EH (cell line): ENCODE results near the gene PCK1.
A peak's percentile ranks its signal among the peaks of the same experiment; 100 is the strongest.

Source experiments
- DNase-seq: peaks from one replicate; pipeline ENCODE4 v3.0.0-alpha.2; 2015; ENCODE audit warnings: low read depth

PCK1 gene

DNA sequence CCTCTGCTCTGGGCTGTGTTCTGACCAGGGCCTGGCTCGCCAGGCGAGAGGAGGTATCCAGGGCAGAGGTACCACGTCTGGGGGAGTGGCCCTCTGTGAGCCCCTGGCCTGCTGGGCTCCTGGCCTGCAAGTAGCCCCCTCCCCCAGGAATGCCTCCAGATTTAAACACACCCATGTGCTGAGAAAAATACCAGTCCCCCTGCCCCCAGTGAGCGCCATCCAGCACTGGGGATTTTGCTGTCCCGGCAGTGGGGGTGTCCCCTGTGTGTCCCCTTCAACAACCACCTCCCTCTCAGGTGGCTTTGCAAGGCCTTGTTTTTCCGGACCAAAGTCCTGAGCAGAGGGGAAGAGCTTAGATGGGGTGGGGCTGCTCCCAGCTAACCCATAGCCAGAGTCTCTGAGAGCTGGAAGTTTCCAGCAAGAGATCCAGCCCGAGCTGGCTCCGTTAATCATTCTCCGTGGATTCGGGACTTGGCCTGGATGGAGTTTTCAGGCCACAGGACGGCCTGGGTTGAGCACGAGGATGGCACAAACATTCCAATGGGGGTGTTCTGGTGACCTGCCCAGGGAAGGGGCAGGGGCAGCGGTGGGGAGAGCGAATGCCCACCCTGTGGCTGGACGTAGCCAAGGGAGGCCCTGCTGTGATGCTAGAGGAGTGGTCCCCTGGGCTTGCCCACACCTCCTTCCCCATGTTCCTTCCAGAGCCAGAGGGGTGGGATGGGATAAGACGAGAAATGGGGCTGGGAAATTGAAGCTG lies 29.0 kb downstream of the PCK1 start:
- DNase-seq, result no peak

DNA sequence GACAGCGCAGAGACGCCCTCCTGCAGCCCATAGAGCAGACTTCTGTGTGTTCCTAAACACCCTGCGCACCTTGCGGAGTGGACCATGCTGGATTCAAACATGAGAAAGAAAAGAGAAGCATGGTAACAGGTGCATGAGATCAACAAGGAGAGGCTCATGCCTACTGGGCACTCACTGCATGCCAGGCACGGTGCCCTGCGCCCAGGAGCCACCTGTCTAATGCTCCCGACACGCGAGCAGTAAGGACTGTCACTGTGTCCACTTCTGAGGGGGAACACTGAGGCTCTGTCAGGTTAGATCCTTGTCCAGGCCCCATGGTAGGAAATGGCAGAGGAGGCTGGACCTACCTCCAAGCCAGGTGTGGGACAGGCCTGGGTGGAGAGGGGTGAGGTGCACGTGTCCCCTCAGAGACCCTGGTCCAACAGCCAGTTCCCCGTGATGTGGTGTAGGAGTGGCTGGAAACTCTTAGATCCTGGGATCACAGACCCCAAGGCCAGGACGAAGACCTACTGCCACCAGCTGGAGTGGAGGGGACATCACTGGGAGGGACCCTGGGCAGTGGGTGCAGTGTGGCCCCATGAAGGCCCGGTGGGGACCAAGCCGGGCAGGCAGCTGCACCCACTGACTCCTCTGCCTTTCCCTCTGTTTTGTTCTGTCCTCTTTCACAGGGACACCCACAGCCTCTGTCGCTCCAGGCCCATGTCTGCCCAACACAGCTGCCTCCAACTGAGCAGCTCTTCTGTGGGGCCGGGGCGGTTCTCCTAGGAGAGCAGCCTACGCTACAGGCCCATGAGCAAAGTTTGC lies 29.8 kb downstream of the PCK1 start:
- DNase-seq, result no peak

DNA sequence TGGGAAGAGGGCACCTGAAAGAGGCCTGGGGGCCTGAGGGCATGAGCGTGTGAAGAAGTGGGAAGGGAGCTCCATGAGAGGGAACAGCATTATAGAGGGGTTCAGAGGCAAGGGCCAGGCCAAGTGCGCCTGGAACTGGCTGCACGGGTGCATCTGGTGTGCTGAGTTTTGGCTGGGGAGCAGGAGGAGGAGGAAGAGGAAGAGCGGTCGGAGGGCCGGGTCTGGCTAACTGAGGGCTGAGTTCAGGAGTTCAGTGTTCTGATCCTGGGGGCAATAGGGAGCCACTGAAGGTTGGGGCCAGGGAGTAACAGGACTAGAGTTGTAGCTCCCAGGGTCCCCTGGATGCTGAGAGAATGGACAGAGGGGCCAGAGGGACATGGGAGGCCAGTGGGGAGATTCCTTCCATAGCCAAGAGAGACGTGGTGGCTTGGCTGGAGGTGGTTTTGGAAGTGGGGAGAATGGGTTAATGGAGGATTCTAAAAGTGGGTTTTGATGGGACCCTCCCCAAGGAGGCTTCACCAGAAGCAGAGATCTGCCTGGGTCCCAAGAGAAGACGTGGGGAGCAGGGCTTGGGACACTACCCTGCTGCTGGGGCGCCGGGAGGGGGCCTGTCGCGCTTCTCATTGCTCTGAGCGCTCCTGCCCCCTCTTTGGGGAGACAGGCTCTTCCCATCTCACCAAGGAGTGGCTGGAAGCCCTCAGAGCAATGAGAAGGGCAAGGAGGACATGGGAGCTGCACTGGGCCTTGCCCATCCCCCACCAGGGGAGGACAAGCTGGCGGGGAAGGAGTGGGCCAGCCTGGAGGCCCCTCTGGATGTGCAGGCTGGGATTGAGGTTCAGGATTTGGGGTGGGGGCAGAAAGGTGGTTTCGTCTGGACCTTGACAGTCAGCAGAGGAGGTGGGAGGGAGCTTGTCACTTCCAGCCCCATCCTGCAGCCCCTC lies 30.6 kb downstream of the PCK1 start:
- no peak for DNase-seq

DNA sequence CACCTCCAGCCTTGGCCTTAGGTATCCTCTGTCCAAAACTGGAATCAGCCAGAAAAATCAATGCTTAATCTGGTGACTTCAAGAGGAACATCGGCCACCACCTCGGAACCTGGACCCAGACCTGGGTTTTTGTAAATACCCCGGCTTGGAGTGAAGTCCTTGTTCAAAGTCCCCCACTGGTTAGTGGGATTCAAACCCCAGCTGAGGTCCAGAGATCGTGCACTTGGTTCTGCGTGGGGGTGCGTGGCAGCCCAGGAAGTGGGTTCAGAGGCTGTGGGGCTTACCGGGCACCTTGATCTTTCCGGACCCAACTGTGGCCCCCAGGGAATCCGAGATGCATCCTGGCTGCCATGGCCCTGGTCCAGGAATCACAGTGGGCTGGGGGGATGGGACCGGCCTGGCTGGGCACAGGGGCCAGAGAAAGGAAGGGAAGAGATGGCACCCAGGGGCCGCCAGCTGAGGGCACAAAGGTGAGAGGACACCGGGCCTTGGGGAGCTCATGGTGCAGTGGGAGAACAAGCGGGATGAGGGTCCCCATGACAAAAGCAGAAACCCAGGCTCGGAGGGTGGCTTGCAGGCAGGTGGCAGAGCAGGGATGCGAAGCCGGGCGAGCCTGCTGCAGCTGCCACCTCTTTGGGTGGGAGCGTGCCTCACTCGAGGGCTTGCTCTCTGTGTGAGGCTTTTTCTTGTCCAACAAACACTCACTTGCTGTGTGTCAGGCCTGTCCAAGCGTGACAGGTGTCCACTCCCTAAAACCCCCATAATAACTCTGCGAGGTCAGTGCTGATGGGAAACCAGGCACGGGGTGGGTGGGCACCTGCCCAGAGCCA lies 31.6 kb downstream of the PCK1 start:
- no peak for DNase-seq

DNA sequence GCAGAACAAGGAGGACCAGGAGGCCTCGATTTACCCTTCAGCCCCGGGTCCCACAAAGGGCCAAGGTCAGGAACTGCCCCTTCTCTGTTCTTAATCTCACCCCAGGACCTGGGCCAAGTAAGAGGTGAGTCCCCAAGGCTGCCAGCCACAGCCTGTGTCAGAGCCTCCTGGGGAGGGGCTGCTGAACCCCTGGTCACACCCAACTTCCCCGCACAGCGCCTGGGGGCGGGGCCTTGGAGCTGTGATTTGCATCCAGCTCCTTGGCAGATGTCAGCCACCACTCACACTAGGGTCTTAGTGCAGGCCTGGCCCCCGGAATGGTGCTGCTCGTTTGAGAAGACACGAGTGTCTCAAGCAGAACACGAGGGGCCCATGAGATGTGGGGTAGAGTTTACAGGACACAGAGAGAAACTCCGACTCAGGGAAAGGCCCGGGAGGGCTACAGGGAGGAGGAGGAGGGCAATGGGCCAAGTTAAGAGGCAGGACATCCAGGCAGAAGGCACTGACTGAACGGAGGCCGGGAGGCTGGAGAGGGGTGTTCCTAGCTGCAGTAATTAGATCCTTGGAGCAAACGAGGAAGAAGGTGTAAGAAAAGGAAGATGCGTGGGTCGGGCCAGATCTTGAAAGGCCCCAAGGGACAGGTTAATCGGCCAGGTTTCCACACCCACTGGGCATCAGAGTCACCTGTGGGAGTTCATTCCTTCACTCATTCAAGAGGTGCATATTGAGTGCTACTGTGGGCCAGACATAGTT lies 32.4 kb downstream of the PCK1 start:
- DNase-seq, result no peak

DNA sequence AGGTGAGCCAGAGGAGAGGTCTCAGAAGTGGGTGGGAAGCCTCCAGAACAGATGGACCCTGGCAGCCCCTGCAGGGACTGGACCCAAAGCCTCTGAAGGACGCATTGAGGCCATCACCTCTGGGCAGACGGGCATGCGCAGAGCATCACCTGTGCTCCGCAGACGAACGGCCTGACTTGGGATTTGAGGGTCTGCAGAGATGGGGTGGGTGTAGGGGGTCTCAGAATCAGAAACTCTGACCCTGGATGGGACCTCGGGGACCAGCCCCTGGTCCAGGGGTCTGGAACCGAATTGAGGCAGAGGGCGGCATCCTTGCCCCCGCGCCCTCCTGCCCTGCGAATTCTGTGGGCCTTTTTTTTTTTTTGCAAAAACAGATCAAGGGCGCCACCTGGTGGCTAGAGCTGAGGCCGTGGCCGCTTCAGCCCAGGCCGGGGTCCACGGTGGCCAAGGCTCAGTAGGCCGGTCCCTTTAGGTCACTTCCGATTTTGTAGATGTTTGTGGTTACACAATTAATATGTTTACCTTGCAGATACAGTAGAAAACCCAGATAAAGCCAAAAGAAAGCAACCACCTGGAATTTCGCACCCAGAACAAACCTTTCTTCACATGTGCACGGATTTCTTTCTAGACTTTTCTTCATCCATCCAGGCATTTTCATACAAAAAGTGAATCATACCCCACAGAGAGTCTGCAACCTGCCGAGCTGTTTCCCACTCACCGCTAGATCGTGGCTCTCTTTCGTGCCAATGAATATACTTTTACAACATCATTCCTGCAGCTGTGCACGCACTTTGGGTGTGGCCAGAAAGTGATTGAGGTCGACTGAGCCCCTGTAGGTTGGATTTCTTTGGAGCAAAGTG lies 33.4 kb downstream of the PCK1 start:
- DNase-seq, result peak; percentile 25

DNA sequence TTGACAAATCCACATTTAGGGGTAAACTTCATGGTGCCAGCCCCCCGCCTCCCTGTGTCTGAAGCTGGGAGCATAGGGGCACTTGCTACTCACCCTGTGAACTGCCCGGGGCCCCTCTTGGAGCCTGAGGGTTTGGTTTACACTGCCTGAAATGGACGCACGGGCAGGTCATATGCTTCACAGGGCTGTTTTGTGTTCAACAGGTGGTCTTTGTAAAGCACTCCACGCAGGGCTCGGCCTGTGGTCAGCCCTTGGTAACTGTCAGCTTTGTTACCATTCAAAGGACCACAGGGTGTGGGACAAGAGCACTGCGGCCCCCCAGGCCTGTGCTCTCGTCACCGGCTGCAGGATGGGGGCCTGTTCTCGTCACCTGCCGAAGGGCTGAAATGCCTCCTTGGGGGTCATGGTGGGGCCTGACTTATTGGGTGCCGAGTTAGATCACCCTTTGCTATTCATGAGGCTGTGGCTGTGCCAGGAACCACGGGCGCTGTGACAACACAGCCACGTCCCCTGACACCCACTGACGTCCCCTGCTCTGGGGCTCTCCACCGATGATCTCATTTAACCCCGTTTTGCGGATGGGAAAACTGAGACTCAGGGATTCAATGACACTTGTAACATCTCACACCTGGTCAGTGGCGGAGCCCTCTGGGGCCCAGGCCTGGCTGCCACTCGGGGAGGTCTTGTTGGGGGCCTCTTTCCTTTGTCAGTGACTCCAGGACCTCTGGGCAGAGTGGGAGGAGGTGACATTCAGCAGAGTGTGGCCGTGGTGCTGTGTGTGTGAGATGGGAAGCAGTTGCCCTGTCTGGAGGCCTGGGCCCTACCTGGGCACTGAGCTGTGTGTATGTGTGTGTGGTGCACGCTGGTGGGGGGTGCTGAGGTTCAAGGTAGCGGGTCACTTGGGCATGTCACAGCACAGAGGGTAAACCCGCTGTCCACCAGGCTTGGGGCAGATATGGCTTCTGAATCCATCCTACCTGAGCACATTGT lies 34.4 kb downstream of the PCK1 start:
- no peak for DNase-seq

DNA sequence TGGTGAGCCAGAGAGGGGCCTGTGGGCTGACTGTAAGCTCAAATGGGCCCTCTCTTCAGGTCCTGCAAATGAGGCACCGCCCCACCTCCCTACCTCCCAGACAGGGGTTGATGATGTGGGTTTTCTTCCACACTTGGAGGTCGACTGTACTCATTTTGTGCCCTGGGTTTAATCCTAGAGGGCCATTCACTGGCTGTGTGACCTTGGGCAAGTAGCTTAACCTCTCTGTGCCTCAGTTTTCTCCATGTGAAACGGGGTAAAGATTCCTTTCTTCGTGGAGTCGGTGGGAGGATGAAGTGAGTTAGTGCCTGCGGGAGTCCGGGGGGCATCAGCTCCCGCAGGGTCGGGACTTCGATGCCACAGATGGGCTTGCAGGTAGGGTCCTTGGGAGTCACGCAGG lies 35.4 kb downstream of the PCK1 start:
- no peak for DNase-seq

DNA sequence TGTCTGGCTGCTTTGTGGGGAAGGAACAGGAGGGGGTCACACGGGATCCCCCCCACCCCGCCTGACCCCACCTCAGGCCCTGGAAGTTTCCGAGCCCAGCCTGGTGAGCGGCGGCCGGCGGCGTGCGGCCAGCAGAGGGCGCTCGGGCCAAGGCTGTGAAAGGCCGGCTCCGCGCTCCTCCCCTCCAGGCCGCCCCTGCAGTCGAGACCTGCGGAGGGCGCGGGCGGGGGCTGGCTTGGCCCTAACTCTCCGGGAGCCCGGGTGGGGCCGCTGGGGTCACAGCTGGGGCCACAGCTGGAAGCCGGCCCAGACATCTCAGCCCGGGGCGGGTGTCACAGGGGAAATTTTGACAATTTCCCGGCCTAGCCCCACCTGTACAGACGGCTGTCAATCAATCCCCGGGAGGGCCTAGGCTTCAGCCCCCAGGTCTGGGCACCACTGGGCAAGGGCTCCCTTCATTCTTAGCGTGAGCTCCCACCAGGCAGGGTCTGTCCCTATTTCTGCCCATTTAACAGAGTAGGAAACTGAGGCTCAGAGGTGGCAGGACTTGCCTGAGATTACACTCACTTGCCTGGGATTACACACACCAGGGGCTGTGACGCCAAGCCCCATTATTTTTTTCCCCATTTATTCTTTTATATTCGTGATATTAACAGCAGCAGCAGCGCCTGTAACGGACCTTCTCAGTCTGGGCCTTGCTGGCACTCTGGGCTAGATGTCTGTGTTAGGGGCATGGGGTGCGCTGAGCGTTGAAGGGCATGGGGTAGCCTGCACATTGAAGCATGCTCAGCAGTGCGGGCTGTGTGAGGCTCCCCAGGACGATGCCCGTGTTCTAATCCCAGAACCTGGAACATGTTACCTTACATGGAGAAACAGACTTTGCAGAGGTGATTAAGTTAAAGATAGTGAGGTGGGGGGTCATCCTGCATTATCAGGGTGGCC lies 36.4 kb downstream of the PCK1 start:
- DNase-seq, result peak; percentile 44

DNA sequence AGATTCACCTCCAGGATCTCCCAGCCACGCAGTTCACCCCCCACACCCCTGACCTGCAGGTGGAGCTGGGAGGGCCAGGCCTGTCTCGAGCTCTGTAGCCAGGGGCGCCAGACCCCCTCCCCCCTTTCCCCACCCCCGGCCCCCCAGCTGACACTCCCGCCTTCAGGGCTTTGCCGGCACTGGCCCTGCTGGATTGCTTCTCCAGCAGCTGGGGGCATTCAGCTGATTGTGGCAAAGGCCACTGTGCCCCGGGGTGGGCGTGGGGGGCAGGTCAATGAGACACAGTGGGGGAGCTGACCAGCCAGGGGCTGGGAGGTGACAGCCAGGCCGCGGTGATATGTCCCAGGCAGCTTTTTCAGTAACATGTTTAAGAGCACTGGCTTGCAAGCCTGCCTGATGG lies 37.1 kb downstream of the PCK1 start:
- DNase-seq, result no peak

DNA sequence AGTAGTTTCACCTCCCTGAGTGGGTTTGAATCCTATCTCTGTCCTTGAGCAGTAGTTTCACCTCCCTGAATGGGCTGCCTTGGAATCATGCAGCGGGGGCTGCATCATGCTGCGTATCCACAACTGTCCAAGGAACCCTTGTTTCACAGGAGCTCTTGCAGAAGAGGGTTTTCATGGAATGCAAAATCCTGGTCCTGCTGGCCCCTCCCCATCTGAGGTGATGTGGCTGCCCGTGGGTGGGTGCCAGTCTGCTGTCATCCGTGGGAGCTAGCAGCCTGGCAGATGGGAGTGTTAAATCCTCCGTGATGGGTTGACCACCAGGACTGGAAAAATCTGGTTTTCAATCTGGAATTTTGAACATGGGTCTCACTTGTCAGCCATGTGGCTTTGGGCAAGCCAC lies 37.6 kb downstream of the PCK1 start:
- DNase-seq, result no peak

DNA sequence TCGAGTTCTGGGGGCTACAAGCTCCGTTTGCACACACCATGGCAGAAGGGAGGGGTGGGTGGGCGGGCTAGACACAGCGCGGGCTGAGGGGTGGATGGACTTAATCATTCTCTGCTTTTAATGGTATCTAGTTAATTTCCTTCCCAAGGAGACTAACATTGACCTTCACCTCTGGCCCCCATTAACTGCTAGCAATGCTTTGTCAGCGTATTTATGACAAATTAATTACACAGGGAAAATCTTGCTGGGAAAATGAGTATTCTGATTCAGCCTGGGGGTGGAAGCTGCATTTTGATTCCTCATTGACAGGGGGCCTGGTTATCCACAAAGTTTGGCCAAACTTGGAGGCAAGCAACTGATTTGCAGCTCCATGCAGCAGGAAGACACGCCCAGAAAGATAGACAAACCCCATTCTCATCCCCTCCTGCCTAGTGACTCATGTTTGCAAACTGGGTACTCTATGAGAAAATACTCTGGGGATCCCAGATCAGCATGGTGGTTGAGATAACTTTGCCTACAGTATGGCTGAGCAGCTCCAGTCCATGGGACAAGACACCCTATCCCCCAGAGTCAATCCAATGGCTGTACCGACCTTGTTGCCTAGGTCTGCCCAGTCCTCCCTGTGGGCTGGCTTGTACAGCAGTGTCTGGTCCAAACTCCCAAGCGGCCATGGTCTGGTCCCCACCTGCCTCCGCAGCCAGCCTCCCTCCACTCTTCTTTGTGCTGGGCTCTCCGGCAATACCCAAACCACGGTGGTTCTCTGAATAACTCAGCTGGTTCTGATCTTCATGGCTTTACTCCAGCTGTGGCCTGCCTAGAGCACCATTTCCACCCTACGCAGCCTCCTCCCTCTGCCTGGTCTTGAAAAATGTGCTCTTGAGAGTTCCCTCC lies 39.7 kb downstream of the PCK1 start:
- no peak for DNase-seq

DNA sequence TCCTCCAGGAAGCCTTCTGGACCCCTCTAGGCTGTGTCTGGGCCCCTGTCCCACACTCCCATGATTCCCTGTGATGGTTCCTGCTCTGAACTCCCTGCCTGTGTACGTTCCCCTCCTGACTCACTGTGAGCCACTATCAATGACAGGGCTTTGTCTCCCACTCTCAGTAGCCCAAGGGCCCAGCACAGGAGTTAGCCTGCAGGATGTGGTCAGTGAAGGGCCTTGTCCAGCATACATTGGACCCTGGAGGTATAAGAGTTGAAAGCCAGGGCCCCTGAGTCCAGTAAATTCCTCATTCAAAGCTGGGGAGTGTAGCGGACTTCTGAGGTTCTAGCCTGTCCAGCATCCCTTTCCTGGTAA lies 40.3 kb downstream of the PCK1 start:
- DNase-seq, result no peak

DNA sequence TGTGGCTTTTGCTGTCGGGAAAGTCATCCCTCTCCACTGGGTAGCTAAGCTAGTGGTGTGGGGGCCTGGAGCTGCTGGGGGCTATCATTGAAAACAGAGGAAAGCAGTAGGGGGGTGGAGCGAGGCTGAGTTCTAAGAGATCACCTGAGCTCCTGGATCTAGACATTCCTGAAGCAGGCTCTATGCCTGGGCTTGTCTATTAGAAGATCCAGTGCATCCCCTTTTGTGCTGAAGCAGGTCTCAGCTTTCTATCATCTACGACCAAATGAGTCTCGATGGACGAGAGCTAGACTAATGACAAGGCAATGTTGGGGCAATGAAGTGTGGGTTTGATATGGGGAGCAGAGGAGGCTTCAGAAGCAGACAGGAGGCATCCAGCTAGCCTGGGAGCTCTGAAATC lies 40.8 kb downstream of the PCK1 start:
- no peak for DNase-seq

DNA sequence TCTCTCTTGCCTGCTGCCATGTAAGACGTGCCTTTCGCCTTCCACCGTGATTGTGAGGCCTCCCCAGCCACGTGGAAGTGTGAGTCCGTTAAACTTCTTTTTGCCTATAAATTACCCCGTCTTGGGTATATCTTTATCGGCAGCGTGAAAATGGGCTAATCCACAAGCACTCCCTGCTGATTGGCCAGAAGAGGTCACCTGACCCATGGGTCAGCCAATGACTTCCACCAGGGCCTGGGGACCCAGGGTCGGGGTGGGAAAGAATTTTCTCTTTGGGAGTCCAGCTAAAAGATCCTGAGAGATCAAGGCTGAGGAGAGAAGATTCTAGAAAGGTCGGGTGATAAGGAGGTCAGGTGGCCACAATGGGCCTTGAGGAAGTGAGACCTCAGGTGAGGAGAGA lies 42.2 kb downstream of the PCK1 start:
- DNase-seq, result no peak

DNA sequence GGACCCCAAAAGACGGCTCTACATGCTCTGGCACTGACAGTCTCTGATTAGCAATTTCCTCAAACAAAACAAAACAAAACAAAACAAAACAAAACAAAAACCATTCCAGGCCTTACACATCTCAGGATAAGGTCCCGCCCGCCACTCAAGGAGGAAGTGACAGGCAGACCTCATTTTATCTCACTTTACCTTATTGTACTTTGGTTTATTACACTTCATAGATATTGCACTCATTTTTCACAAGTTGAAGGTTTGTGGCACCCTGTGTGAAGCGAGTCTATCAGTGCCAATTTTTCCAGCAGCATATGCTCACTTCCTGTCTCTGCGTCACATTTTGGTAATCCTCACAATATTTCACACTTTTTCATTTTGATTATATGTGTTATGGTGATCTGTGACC lies 44.1 kb downstream of the PCK1 start:
- DNase-seq, result no peak

DNA sequence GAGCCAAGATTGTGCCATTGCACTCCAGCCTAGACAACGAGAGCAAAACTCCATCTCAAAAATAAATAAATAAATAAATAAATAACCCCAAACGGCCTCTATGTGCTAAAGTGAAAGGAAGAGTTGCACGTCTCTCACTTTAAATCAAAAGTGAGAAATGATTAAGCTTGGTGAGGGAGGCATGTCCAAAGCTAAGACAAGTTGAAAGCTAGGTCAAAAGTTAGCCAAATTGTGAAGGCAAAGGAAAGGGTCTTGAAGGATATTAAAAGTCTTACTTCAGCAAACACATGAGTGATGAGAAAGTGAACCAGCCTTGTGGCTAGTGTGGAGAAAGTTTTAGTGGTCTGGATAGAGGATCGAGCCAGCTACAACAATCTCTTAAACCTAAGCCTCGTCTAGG lies 45.0 kb downstream of the PCK1 start:
- DNase-seq, result no peak
